NCI-H2107 treated with DMSO at 0.1 percent for 48 hours (cell line): Measurements from ENCODE around the gene HOXA4.

Experiments used
- DNase-seq: peaks from one replicate; lab custom pipeline; 2025; ENCODE audit not compliant: unreplicated experiment; lab: John Stamatoyannopoulos, UW

The HOXA4 gene

DNA sequence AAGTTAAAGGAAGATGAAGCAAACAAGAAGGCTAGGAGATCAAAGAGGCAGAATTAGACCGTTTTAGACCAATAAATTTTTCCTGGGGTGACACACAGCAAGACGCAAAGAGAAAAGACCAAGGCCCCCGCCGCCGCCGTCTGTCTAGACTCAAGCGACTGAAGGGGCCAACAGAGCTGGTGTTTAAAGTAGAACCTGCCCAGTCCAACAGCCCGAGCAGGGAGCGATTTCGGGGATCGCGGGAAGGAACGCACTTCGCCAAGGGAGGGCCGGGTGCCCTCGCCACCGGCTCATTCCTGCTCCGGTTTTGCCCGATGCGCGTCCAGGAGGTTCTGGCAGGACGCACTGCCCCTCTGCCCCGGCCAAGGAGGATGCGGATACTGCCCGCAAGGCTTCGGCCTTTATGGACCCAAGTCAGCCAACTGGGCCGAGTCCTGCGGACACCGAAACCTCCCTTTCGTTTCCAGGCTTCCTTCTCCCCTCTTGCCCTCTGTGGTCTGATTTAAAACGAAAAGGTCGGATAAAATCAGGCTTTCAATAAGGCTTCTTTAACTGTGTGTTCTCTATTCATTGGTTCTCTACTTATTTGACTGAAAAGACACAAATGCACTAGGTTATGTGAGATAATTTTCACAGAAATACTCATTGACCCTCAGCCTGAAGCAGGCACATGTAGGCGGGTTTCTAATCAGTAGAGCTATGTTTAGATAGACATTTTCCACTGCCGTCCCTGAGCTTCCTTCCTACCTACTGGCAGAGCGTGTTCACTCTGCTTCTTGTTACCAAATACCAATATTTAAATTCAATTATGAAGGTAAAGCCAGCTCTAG lies 28.1 kb upstream of the HOXA4 start:
- no peak for DNase-seq

DNA sequence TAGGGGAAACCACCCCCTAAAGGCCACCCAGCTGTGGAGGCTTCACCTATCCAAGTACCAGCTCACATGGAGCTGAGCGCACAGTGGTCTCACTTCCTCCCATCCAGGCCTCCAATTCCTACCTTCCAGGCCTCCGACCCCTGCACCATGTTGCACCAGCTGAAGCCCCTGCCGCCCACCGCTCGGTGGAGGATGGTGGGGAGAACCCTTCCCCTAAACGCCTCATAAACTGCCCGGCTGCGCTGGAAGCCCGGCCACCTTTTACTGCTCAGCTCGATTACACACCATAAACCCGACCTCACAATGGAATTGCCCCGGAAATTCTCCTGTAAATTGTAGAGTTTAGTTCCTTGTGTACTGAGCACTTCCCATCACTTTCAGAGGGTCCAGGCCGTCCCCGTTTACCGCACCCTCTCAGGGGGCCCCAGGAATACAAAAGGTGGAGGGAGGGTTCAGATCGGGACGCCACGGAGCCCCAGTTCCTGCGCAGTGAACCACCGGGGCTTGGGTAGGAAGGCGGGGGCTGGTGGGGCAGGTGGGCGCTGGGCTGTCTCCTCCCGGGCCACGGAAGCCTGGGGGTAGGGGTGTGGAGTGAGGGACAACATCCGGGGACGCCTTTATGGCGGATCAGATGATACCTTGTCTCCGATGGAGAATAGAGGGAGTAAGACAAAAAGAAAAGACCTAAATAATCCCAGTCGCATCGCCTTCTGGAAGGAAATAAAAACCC lies 27.3 kb upstream of the HOXA4 start:
- no peak for DNase-seq

DNA sequence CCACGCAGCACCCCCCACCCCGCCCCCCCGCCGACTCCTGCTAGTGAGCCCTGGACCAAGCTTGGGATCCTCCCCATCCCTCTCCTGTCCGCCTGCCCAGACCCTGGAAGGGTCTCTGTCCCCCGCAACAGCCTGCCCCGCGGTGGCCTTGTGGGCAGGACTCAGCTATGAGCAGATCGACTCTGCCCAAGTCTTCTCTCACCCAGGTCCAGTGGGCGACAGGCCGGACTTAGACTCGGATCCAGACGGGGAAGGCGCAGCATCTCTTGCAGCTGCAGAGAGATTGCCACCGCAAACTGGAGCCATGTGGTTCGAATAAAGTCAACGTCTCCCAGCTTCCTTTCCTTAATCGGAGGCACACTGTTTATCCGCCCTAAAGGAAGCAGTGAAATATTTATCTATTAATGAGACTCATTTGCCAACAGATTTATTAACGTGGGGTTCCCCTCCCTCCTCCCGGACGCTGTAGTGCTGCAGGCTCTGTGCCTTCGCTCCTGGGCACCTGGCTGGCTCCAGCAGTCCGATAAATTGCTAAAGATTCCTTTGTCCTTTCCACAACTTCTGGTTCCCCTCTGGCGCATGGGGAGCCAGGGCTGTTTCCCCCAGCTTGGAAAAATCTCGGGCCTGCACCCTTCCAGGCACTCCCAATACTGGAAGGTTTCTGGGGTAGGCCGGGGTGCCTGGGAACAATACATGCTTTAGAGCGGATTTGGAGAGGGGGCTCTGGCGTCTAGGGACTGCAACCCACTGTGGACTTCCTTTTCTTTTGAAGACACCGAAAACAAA lies 26.6 kb upstream of the HOXA4 start:
- DNase-seq: no peak

DNA sequence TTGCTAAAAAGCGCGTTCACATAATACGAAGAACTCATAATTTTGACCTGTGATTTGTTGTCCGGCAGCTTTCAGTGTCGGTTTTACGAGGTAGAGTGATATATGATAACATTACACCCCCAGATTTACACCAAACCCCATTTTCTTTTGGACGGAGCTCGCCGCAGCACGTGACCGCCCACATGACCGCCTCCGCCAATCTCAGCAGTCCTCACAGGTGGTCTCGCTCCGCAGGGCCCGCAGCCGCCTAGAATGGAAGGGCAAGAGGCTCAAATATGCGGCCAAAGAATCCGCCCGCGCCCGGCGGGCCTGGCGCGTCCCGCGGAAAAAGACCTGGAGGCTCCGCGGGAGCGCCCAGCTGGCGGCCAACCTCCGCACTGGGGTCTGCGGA lies 25.9 kb upstream of the HOXA4 start, which contains the start of gene HOXA7:
Gene HOXA7, minus strand, starts transcription at position 168 of the 391 bp plus-strand sequence. Its CDS starts 130 bp downstream, at position 38.
- DNase-seq: no peak

DNA sequence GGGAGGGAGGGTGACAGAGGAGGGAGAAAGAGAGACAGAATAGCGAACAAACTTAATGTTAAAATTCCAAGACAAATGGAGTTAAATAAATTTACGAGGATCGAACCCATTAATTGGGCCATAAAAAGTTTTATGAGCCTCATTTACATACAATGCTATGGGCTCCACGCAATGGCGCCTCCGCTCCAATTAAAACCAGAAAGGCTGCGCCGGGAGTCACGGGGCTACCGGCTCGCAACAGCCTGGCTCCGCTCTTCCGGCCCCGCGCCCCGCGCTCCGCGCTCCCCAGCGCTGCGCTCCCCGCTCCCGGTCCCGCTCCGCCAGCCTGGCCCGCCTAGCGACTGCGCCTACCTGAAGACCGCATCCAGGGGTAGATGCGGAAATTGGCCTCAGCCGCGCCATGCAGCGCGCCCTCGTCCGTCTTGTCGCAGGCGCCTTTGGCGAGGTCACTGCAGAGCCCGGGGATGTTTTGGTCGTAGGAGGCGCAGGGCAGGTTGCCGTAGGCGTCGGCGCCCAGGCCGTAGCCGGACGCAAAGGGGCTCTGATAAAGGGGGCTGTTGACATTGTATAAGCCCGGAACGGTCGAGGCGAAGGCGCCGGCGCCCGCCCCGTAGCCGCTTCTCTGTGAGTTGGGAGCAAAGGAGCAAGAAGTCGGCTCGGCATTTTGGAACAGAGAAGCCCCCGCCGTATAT lies 25.4 kb upstream of the HOXA4 start:
- no peak for DNase-seq

DNA sequence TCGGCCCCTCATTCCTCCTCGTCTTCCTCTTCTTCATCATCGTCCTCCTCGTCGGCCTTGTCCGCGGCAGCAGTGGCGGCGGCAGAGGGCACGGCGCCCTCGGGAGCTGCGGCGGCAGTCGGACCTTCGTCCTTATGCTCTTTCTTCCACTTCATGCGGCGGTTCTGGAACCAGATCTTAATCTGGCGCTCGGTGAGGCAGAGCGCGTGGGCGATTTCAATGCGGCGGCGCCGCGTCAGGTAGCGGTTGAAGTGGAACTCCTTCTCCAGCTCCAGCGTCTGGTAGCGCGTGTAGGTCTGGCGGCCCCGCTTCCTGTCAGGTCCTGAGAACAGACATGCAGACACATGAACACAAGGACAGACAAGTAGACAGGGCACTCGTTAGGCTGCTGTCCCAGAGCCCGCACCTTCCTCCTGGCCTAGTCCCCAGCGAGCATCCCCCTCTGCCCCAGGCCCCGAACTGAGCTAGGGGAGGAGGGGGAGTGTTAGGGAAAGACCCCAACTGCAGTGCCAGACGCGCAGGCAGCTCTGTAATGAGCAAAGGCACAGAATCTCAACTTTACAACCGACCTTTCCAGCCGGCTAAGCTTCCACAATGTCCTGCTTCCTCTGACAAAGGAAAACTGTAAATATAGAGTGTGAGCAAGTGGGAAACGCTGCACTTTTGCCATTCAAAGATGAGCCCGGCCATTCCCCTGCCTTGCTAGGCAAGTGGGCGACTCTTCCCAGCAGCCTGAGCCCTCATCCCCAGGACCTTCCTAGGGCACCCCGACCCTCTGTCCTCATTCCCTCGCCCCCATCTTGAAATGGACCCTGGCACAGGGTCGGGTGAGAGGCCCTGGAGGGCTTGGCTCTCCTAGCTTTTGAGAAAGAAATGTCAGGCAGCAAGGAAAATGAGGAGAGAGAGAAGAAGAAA lies 24.6 kb upstream of the HOXA4 start:
- DNase-seq: no peak

DNA sequence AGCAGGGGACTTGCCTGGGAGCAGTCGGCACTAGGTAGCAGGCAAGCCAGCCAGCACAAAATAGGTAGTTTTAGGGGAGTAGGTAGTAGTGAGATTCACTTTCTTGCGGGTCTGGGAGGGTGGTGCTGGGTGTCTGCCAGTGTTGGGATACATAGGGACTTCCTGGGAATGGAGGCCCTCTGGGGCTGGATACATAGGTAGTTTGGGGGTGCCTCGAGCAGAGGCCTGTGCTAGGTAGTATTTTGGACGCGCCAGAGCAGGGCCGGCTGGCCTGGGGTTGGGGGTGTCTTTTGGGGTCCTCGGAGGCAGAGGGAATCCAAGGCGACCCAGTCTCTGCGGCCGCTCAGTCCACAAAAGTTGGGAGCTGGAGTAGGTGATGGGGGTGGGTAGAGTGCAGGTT lies 23.8 kb upstream of the HOXA4 start:
- no peak for DNase-seq

DNA sequence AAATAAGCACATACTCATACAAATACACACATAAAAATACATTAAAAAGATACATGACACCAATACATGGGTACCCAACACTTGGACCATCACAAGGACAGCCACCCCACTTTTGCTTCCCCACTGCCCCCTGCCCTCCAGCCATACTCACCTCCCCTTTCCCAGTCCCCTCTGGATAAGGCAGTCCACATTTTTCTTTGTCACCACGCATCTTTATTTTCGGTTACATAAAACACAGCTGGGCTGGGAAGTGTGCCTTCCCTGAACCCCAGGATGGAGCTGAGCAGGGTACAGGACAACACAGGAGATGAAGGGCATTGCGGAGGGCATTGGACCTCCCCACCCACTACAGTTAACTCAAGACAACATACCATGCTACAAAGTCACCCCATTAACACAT lies 23.0 kb upstream of the HOXA4 start:
- no peak for DNase-seq

DNA sequence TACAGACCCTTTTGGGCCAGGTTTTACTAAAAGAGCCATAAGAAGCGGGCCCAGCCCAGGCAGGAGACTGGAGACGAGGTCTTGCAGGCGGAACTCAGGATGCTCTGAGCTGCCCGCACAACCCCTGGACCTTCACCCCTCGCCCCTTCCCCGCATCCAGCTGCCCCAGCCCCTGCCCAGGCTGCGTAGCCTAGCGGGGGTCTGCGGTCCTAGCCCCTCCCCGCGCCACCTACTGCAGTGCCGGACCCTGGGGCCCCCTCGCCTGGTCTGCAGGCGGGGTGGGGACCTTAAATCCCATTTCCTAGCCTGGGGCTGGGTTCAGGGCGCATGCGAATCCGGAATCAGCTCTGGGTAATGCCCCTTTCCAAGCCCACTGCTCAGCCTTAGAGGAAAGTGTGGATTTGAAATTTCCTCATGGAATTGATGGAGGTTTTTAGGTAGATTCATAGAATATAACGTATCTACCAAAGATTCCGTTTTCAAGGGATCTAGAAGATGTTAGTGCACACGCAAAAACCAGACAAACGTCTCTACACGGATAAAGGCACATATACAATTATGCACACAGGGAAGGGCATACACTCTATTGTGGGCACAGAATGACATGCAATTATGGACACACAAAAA lies 22.4 kb upstream of the HOXA4 start:
- DNase-seq: no peak

DNA sequence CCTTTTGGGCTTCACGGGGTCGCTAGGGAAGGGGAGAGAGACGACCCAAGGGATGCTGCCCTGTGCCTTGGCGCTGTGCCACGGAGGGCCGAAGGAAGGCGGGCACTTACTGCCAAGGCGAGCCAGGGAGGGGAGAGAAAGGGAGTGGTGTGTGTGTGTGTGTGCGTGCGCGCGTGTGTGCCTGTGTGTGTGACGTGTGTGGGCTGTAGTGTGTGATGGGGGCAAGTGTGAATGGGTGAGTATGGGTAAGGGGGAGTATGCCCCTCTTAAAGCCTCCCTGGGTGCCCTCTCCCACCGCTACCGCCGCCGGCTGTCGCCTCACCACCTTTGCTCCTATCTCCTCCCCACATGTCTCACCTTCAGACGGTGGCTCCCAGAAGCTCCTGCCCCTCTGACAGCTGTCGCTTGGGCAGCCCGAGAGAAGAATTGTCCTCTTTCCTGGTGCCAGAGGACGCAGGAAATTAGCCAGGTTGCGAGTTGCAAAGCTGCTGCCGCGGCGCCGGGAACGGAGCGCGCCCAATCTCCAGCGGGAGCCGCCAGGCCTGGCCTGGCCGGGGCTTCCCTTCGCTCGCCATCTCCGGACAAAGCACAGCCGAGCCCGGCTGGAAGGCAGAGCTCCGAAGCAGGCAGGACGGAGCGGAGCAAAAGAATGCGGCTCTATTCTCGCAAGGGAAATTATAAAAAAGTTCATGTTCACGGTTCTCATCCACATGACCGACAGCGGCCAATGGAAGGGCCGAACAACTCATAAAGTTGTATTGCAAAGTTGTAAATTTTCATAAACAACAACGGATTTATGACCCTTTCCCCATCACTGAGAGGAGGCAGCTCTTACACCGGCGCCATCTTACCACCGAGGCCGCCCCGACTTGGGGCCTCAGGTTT lies 21.6 kb upstream of the HOXA4 start, which contains the start of gene HOXA3:
Gene HOXA3, minus strand, starts transcription at position 653 of the 885 bp plus-strand sequence. CDS start 41,943 bp downstream, outside the sequence.
- no peak for DNase-seq

DNA sequence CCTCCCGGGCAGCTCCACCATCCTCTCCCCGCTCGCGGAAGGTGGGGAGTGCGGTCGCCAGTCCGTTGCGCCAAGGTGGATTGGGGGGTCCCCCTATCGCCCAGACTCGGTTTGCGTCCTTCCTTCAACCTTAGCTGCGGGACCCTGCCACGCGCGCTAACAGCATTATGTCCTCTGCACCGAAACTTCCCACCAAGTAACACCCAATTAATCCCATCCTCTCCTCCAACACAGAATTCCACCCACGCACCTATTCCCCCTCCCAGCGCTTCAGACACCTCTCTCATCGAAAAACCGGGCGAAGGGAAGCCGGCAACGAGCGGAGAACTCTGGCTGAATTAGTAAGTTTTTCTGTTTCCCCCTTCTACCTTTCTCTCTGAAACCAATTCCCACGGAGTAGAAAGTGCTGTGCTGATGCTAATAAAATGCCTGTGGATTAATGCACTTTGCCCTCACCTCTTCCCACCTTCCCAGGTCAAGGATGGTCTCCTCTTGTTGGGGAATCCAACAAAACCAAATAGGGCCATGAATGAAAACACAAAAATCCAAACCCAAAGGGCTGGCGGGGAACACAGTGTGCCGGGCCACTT lies 20.9 kb upstream of the HOXA4 start:
- no peak for DNase-seq

DNA sequence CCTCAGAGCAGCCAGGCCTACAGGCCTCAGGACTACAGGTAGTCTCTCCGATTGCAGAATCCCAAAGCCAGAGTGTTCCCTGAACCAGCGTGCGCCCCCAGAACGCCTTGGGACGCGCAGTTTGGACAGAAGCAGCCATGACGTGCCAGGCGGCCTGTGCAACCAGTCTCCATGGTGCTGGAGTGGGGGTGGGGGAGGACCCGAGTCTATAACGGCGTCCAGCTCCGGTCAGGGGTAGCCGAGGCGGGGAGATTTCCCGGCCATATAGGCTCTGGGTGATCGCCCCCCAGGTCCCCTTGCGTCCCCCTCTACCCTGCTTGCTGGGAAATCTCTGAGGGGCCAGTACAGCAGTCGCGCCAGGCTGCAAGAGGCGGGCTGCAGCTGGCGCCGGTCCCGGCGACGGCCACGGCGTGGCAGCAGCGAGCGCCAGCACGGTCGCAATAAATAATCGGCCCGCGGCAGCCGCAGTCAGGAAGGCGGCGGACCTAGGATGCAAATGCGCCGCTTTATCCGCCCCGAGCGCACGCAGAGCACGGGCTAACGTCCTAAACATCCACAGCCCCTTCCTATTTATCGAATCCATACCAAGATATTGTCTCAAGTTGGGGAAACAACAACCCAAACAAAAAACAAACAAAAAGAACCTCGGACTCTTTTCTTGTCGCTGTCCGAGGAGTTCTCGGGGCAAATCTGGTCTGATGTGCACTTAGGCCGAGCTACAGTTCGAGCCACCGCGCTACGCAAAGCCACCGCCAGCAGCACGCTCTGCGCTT lies 20.2 kb upstream of the HOXA4 start:
- no peak for DNase-seq

DNA sequence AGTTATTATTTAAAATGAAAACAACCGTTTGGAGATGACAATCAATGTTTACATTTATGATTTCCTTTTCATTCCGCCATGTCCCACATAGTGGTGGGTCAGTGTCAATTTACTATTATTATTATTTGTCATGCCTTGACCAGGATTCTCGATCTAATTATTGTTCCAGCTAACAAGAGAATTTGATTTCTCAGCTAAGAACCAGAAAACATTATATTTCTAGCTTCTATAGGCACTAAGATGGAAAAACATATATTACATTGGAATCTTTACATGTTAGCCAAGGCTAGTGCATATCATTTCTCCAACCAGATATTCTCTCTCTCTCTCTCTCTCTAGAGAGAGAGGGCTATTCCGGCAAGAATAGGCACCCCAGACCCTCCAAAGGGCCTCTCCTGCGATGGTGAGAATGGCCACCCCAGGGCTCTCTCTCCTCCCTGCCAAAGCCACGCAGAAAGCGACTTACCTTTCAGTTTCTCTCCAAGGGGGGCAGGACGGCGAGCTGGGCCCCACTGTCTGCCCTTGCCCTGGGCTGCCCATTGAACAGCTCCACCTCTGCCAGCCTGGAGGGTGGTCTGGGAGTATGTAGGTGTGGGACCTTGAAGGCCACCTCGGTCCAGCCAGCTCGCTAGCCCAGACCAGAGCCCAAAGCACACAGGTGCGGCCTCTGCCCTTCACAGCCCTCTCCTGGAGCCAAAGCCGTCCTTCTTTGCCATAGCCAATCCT lies 19.4 kb upstream of the HOXA4 start:
- no peak for DNase-seq

DNA sequence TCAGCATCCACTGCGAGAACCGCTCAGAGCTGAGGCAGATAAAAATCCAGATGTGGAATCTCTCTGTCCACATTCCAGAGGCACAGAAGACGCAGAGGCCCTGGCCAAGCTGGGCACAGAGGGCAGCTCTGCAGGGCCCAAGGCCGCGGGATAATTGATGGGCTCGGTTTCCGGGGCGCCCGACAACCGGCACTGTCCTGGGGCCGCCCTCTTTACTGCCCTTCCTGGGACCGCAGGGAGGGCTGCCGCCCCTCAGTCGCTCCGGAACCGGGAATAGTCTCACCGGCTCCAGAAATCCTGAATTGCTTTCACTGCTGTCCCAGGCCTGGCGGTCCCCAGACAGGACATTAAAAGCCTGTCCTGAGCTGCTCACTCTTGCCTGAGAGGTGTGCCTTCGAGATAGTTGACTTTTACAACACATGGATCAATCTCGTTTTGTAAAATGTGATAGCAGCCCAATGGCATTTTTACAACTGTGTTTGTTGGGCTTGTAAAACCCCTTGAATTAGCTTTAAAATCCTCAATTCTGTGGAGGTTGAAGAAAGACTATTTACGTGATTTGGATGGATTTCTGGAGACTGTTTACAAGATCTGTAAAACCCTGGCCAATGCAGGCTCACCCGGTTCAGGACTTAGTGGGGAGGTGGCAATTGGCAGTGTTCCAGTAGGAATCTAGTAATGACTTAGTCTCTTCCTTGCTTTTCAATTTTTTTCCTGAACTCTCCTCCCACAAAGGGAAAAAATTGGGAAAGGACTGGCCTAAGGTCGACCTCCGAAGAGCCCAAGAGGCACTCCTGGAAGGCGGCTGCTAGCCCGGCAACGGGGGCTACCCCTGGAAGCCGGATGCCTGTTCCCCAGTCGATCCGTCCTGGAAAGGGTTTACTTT lies 18.4 kb upstream of the HOXA4 start:
- no peak for DNase-seq

DNA sequence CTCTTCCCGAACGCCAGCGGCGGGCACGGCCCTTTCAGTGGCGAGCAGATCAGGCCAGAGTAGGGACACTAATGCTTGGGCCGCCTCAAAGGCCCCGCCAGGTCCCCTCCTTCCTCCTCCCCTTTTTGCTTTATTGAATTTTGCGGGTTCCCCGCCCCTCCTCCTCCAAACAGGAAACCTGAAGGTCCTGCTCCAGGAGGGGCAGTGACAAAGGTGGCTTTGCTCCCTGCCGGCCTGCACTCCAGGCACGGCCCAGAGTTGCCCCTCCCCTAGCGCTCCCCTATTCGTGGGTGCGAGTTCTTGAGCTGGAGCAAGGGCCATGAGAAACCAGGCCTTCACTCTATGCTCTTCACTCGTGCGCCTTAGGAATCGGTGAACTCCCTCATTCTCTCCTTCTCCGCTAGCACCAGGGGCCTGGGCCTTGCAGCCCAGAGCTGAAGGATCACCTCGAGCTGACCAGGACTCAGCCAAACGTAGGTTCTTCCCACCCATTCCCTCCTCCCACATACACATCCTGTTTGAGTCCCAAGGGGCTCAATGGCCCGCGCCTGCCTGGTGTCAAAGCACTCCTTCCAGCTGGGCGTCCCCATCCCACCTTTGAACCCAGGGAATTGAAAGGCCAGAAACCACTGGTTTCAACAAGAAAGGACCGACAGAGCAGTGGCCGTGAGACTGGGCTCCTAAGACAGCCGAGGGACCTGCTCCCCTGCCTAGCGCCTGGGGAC lies 17.6 kb upstream of the HOXA4 start:
- DNase-seq: no peak
